GM19463 (cell line): Measurements from ENCODE around the gene RNF6.

Experiments used
- ATAC-seq: cut with Tn5 transposase; IDR thresholded peaks from one replicate; pipeline ENCODE4 v1.9.1; 2021; ENCODE audit warnings: mild to moderate bottlenecking, moderate library complexity; ENCODE audit not compliant: unreplicated experiment

Gene RNF6

GRCh38 chr13:26168237-26168814 lies 53.8 kb downstream of the RNF6 start:
- ATAC-seq: no peak

- no peak for ATAC-seq
These were observed 58.3 kb downstream of the RNF6 start for GRCh38 chr13:26163812-26164211.
